ENCODE results near the gene SLC35B1.

The SLC35B1 gene

GRCh38 chr17:49681106-49681979, 26.4 kb downstream of the SLC35B1 start:
- DNase-seq (ENCODE audit: extremely low read depth, low read depth): no peak
- H3K4me3 ChIP-seq (replicated peaks; ENCODE audit: low read depth, low read length): no peak overlapping the region
- TF ChIP-seq CTCF (IDR thresholded peaks at IDR 0.05; ENCODE audit: low read depth, low read length, missing control alignments): no peak

GRCh38 chr17:49680314-49680713, 27.4 kb downstream of the SLC35B1 start:
- no peak for TF ChIP-seq CTCF (IDR thresholded peaks at IDR 0.05; ENCODE audit: low read depth, low read length, missing control alignments)
- H3K4me3 ChIP-seq (replicated peaks; ENCODE audit: low read depth, low read length): no peak overlapping the region
- DNase-seq (ENCODE audit: extremely low read depth, low read depth): no peak

- peak; percentile 96 for DNase-seq (ENCODE audit: extremely low read depth, low read depth)
- no peak for TF ChIP-seq CTCF (IDR thresholded peaks at IDR 0.05; ENCODE audit: low read depth, low read length, missing control alignments)
- H3K4me3 ChIP-seq (replicated peaks; ENCODE audit: low read depth, low read length): peak within 1 kb of the TSS; percentile 60
These were observed 29.6 kb downstream of the SLC35B1 start, which contains the start of gene SPOP for GRCh38 chr17:49677933-49678847. TSS of gene SPOP (minus strand) at chr17:49678097. CDS start at chr17:49622810, 55,287 bp downstream.

- peak; percentile 75 for DNase-seq (ENCODE audit: extremely low read depth, low read depth)
- peak overlapping the region; percentile 60 for H3K4me3 ChIP-seq (replicated peaks; ENCODE audit: low read depth, low read length)
- no peak for TF ChIP-seq CTCF (IDR thresholded peaks at IDR 0.05; ENCODE audit: low read depth, low read length, missing control alignments)
These were observed 30.4 kb downstream of the SLC35B1 start for GRCh38 chr17:49677134-49677932.

- no peak for DNase-seq (ENCODE audit: extremely low read depth, low read depth)
These were observed 31.4 kb downstream of the SLC35B1 start for GRCh38 chr17:49676276-49676868.

More at GRCh38 chr17:49676276-49676868, 31.4 kb downstream of the SLC35B1 start:
- peak overlapping the region; percentile 60 for H3K4me3 ChIP-seq (replicated peaks; ENCODE audit: low read depth, low read length)
- TF ChIP-seq CTCF (IDR thresholded peaks at IDR 0.05; ENCODE audit: low read depth, low read length, missing control alignments): no peak

Measured in HFF-Myc (cell line).